Lower leg skin (tissue), 3 donors: ENCODE data around the gene PRKAB2.

Experiments used
- CTCF ChIP-seq, 3 donors: fragments of 450-650 bp; IDR thresholded peaks; one replicate each; pipeline ENCODE4 v1.5.1; 2016; ENCODE audit warnings: antibody characterized with exemption in 3 of 3, mild to moderate bottlenecking in 3 of 3, moderate library complexity in 2 of 3
- POLR2A ChIP-seq, 2 donors: fragments of 450-650 bp; IDR thresholded peaks; one replicate each; pipeline ENCODE4 v1.6.1; 2016 to 2017; ENCODE audit warnings: antibody characterized with exemption in 2 of 2, mild to moderate bottlenecking in 1 of 2, moderate library complexity in 1 of 2

GRCh38 chr1:147185432-147185831 lies 13.2 kb upstream of the PRKAB2 start:
- TF ChIP-seq CTCF (IDR thresholded peaks at IDR 0.05), result no peak
- TF ChIP-seq POLR2A (IDR thresholded peaks at IDR 0.05), result no peak
